ENCODE data around the gene BRD2.

- TF ChIP-seq POLR2A (IDR thresholded peaks at IDR 0.05), result no peak
- no peak for TF ChIP-seq CTCF (IDR thresholded peaks at IDR 0.05)
These were observed 8.1 kb downstream of the BRD2 start for GRCh38 chr6:32976334-32977069.
